Measurements from ENCODE around the gene SIK2.

- TF ChIP-seq POLR2AphosphoS5 (IDR thresholded peaks at IDR 0.05; ENCODE audit: low read depth) (no peak), CTCF (IDR thresholded peaks at IDR 0.05; ENCODE audit: insufficient read depth, low read length) (no peak), REST (IDR thresholded peaks at IDR 0.05; ENCODE audit: insufficient replicate concordance, low read depth) (no peak), SPI1 (IDR thresholded peaks at IDR 0.05; ENCODE audit: borderline replicate concordance, low read depth) (no peak)
Measured at GRCh38 chr11:111707691-111708067, 105.4 kb downstream of the SIK2 start.
